Suprapubic skin (tissue), 4 donors: ENCODE results near the gene PSME3IP1.

Experiments
- POLR2A ChIP-seq, 2 donors: fragments of 450-650 bp; IDR thresholded peaks; one replicate each; pipeline ENCODE4 v1.6.1; 2017; ENCODE audit warnings: antibody characterized with exemption in 2 of 2, mild to moderate bottlenecking in 2 of 2, moderate library complexity in 2 of 2
- POLR2AphosphoS5 ChIP-seq, 3 donors: sonication (generic); formaldehyde crosslinking; IDR thresholded peaks; one replicate each; pipeline ENCODE4 v1.6.1; 2017; ENCODE audit warnings: antibody characterized with exemption in 3 of 3
- TF ChIP-seq, protein P1 (sequence below), 2 donors: fragments of 200-600 bp in 1 of 2; fragments of 450-650 bp in 1 of 2; sonication (generic) in 1 of 2; IDR thresholded peaks; one replicate each; pipeline ENCODE4 v1.5.1; 2016 to 2019; ENCODE audit warnings: antibody characterized with exemption in 2 of 2, mild to moderate bottlenecking in 1 of 2, moderate library complexity in 1 of 2

DNA sequence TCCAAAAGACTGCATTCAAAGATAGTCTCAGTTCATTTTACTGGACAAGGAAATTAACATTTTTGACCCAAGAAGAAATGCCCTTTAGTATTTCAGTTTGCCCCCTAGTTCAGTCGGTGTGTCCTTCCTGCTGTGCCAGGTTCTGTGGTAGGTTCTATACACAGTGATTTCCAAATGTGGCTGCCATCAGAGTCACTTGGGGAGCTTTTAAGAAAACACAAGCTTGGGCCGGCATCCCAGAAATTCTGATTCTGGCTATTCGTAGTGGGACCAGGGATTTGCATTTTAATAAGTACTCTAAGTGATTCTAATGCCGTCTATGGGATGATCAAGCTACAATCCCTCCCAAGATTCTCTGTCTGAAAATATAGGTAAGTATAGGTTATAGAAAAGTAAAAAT, 10.4 kb upstream of the PSME3IP1 start:
- TF ChIP-seq, protein P1, sequence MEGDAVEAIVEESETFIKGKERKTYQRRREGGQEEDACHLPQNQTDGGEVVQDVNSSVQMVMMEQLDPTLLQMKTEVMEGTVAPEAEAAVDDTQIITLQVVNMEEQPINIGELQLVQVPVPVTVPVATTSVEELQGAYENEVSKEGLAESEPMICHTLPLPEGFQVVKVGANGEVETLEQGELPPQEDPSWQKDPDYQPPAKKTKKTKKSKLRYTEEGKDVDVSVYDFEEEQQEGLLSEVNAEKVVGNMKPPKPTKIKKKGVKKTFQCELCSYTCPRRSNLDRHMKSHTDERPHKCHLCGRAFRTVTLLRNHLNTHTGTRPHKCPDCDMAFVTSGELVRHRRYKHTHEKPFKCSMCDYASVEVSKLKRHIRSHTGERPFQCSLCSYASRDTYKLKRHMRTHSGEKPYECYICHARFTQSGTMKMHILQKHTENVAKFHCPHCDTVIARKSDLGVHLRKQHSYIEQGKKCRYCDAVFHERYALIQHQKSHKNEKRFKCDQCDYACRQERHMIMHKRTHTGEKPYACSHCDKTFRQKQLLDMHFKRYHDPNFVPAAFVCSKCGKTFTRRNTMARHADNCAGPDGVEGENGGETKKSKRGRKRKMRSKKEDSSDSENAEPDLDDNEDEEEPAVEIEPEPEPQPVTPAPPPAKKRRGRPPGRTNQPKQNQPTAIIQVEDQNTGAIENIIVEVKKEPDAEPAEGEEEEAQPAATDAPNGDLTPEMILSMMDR (IDR thresholded peaks at IDR 0.05) = no peak
- TF ChIP-seq POLR2AphosphoS5 (IDR thresholded peaks at IDR 0.05) (no peak), POLR2A (IDR thresholded peaks at IDR 0.05) (no peak)
